ENCODE data around the gene ZNF263. TPM values are rescaled to one million over a fixed set of nuclear protein-coding genes. Genes with fewer than 3 reads are reported as not detected.

ZNF263 gene
- total and polyA plus RNA-seq, 2 of the 13 experiments (the other 11 are each of a cell fraction or from before 2014, with no cell fraction given): 10.2 to 41.2 TPM

GRCh38 chr16:3281222-3281820, 2.0 kb upstream of the ZNF263 start:
- WGBS (ENCODE audit: low lambda C conversion rate): 99% methylated on average over 6 of the region's 6 CpGs
- TF ChIP-seq KDM3A (CRISPR knock-in tag; IDR thresholded peaks at IDR 0.05; ENCODE audit: low read depth) (no peak), ZNF335 (CRISPR knock-in tag; IDR thresholded peaks at IDR 0.05) (no peak), ZNF879 (CRISPR knock-in tag; IDR thresholded peaks at IDR 0.05) (no peak), KIAA2018 (CRISPR knock-in tag; IDR thresholded peaks at IDR 0.05; ENCODE audit: borderline replicate concordance) (no peak), MXI1 (IDR thresholded peaks at IDR 0.05; ENCODE audit: borderline replicate concordance, low read depth, low read length) (no peak), HNF4G (IDR thresholded peaks at IDR 0.05; ENCODE audit: borderline replicate concordance, low read depth, low read length) (no peak), HNF4G (CRISPR knock-in tag; IDR thresholded peaks at IDR 0.05; ENCODE audit: borderline replicate concordance, low read depth) (no peak), ATF7 (IDR thresholded peaks at IDR 0.05) (no peak), ATF7 (CRISPR knock-in tag; IDR thresholded peaks at IDR 0.05) (no peak), ZNF44 (CRISPR knock-in tag; IDR thresholded peaks at IDR 0.05) (no peak), PHF21A (CRISPR knock-in tag; IDR thresholded peaks at IDR 0.05) (no peak), ZSCAN31 (CRISPR knock-in tag; IDR thresholded peaks at IDR 0.05; ENCODE audit: low read depth) (no peak), AGO1 (IDR thresholded peaks at IDR 0.05; ENCODE audit: low read depth, low read length, poor library complexity, severe bottlenecking) (no peak), ZFP82 (CRISPR knock-in tag; IDR thresholded peaks at IDR 0.05; ENCODE audit: borderline replicate concordance) (no peak), ATF1 (CRISPR knock-in tag; IDR thresholded peaks at IDR 0.05) (no peak)

More at GRCh38 chr16:3281222-3281820, 2.0 kb upstream of the ZNF263 start:
- ChIA-PET CTCF (ENCODE audit: low intra/inter-chr PET ratio, low total read pairs) (no interaction called here), POLR2A (interaction anchor here (1.7 kb wide), 1 partner anchor 17 kb away, joined by 5 read pairs; no protein-coding TSS in a partner anchor)
- Histone ChIP-seq H3K4me1 (ENCODE audit: insufficient read depth, low read length) (peaks cover 38% of the 10 kb centered on the region), H3K4me2 (ENCODE audit: low read depth, low read length) (peak overlapping the region; percentile 84), H3K4me3 (replicated peaks in 1 of 3; ENCODE audit: insufficient read depth in 1 of 3, low read depth in 2 of 3, low read length in 3 of 3) (peak overlapping the region in 2 of 3 experiments; percentile 99 to 100; a peak in 1 of 6 replicates), H3K9me3 (ENCODE audit: low read length) (no peaks in the 10 kb centered on the region), H3K27ac (ENCODE audit: extremely low read length, insufficient read depth, low read length) (peak overlapping the region; percentile 99), H2AFZ (ENCODE audit: low read length) (no peak overlapping the region), H3K36me3 (replicated peaks in 1 of 2; ENCODE audit: control insufficient read depth in 1 of 2, insufficient read depth in 2 of 2, low read length in 2 of 2) (peaks cover 7 to 14% of the 10 kb centered on the region in 2 experiments), H4K20me1 (ENCODE audit: insufficient read depth, low read length) (peaks cover 23% of the 10 kb centered on the region), H3K27me3 (ENCODE audit: control insufficient read depth in 1 of 2, insufficient read depth in 2 of 2, low read length in 2 of 2) (no peaks in the 10 kb centered on the region; a peak in 1 of 5 replicates), H3K9ac (ENCODE audit: insufficient read depth, low read depth, low read length) (0 out of 2 replicates have a peak overlapping the region, but pooled peaks have one; percentile 96), H3K79me2 (ENCODE audit: insufficient read depth, low read length) (peaks cover 30% of the 10 kb centered on the region)
- DNase-seq (ENCODE audit: low spot score): no peak
- FAIRE-seq: no peak
- intact Hi-C loops (cut with micrococcal nuclease; ENCODE audit: unreplicated experiment) (no loop called here), in situ Hi-C loops (cut with HindIII; ENCODE audit: extremely low pct_ligation_motif_present, low pct_unique_long_range_greater_than_20kb) (no loop called here)
- BruUV-seq (replicated peaks): no TSS peak
- ATAC-seq: no peak

Data from HepG2 (cell line).